CD8-positive, alpha-beta memory T cell (primary cell): ENCODE results near the gene MACROD1. TPM values are rescaled to one million over a fixed set of nuclear protein-coding genes. Genes with fewer than 3 reads are reported as not detected.

Source experiments
- CTCF ChIA-PET: fragments of 350-600 bp; sonication (Branson Sonifier 250); formaldehyde crosslinking; loops from one replicate; lab custom pipeline; 2021; ENCODE audit warnings: antibody characterized with exemption; lab: Charles Lee
- POLR2A ChIA-PET: fragments of 350-600 bp; sonication (Branson Sonifier 250); formaldehyde crosslinking; loops from one replicate; lab custom pipeline; 2021; ENCODE audit warnings: antibody characterized with exemption; lab: Charles Lee
- DNase-seq, 5 donors: peaks; one replicate each; pipeline versions ENCODE4 v3.0.0 to v3.0.0-alpha.2; 2020 to 2022; ENCODE audit warnings: mixed read lengths in 1 of 5
- H3K27ac ChIP-seq: one replicate; pipeline ENCODE4 v1.7.0; 2013; ENCODE audit warnings: low read depth, mild to moderate bottlenecking, low read length, moderate library complexity
- H3K27me3 ChIP-seq: 2 replicates; pipeline ENCODE4 v1.7.0; 2013; ENCODE audit warnings: low read length, mild to moderate bottlenecking; ENCODE audit not compliant: insufficient read depth, poor library complexity, severe bottlenecking
- H3K36me3 ChIP-seq: 2 replicates; pipeline ENCODE4 v1.7.0; 2013; ENCODE audit warnings: mild to moderate bottlenecking, low read length, moderate library complexity; ENCODE audit not compliant: insufficient read depth
- H3K4me1 ChIP-seq: 2 replicates; pipeline ENCODE4 v1.7.0; 2013; ENCODE audit warnings: mild to moderate bottlenecking, low read length, moderate library complexity; ENCODE audit not compliant: insufficient read depth
- H3K4me3 ChIP-seq: 2 replicates; pipeline ENCODE4 v1.7.0; 2013; ENCODE audit warnings: mild to moderate bottlenecking, low read length
- H3K9me3 ChIP-seq: 2 replicates; pipeline ENCODE4 v1.7.0; 2013; ENCODE audit warnings: mild to moderate bottlenecking, low read length
- H3K27ac Mint-ChIP-seq, 8 donors: one replicate each; pipeline ENCODE4 v1.8.0; 2020 to 2021; ENCODE audit warnings: mixed read lengths in 8 of 8, mild to moderate bottlenecking in 6 of 8, inconsistent platforms in 3 of 8, moderate library complexity in 3 of 8
- H3K27me3 Mint-ChIP-seq, 2 donors: one replicate each; pipeline ENCODE4 v1.8.0; 2020 to 2021; ENCODE audit warnings: mixed read lengths in 2 of 2, mild to moderate bottlenecking in 1 of 2, moderate library complexity in 1 of 2
- H3K36me3 Mint-ChIP-seq, 3 donors: one replicate each; pipeline ENCODE4 v1.8.0; 2020 to 2021; ENCODE audit warnings: mixed read lengths in 3 of 3, inconsistent platforms in 1 of 3, mild to moderate bottlenecking in 1 of 3
- H3K4me1 Mint-ChIP-seq, 3 donors: one replicate each; pipeline ENCODE4 v1.8.0; 2020 to 2021; ENCODE audit warnings: mixed read lengths in 3 of 3, inconsistent platforms in 1 of 3, mild to moderate bottlenecking in 1 of 3
- H3K4me3 Mint-ChIP-seq, 7 donors: one replicate each; pipeline ENCODE4 v1.8.0; 2020 to 2021; ENCODE audit warnings: mixed read lengths in 7 of 7, mild to moderate bottlenecking in 6 of 7, moderate library complexity in 4 of 7, inconsistent platforms in 2 of 7
- H3K9me3 Mint-ChIP-seq, 5 donors: one replicate each; pipeline ENCODE4 v1.8.0; 2020 to 2022; ENCODE audit warnings: mixed read lengths in 5 of 5, mild to moderate bottlenecking in 3 of 5, moderate library complexity in 2 of 5, inconsistent platforms in 1 of 5
- polyA plus RNA-seq: library from polyadenylated mRNA; unstranded; fragments of 300-500 nt; fragmentation: Illumina TruSeq; gene quantifications from one replicate; pipeline ENCODE4 v1.2.3, GENCODE V29; 2021
- total RNA-seq, 2 experiments: library from RNA; stranded (reverse); gene quantifications; one replicate each; pipeline ENCODE4 v1.2.3, GENCODE V29; 2021

The MACROD1 gene
- total and polyA plus RNA-seq, 3 experiments from 2014 or later: 9.2 to 25.5 (median 19.6) TPM

GRCh38 chr11:64207256-64208085 is 41.6 kb upstream of the MACROD1 start:
- H3K36me3 ChIP-seq: peaks cover 34% of the 10 kb centered on the region
- peaks cover 21 to 69% (median 37%) of the 10 kb centered on the region in 3 donors for H3K4me1 Mint-ChIP-seq

GRCh38 chr11:64206457-64207255 is 40.7 kb upstream of the MACROD1 start, which contains the start of gene FERMT3:
TSS of gene FERMT3 (plus strand) at chr11:64206721. CDS start at chr11:64207365, 644 bp downstream.
- POLR2A ChIA-PET: interaction anchor here (0.6 to 5.7 kb wide), 19 partner anchors 10 to 655 kb away, joined by 3 to 69 read pairs (median 5); partner anchors contain the start of genes BAD, DNAJC4, ESRRA and FKBP2
- DNase-seq: peak; percentile 56 to 81 (median 64)
- no peaks in the 10 kb centered on the region for H3K27me3 ChIP-seq
- Mint-ChIP-seq H3K4me1 (peaks cover 16 to 62% (median 32%) of the 10 kb centered on the region in 3 donors), H3K4me3 (peak within 1 kb of the TSS; percentile 87 to 97 (median 92)), H3K27ac (peak within 1 kb of the TSS; percentile 86 to 98 (median 94)), H3K9me3 (no peaks in the 10 kb centered on the region), H3K36me3 (peaks cover 9 to 66% (median 9%) of the 10 kb centered on the region in 3 donors), H3K27me3 (no peaks in the 10 kb centered on the region)
- peak within 1 kb of the TSS; percentile 98 for H3K4me3 ChIP-seq
- H3K36me3 ChIP-seq: peaks cover 33% of the 10 kb centered on the region
- H3K27ac ChIP-seq: peak within 1 kb of the TSS; percentile 95
- H3K4me1 ChIP-seq: peaks cover 39% of the 10 kb centered on the region
- CTCF ChIA-PET: interaction anchor here (0.9 to 10.4 kb wide), 26 partner anchors 8 to 446 kb away, joined by 3 to 281 read pairs (median 8); partner anchors contain the start of genes BAD, CATSPERZ, CCDC88B and DNAJC4
- H3K9me3 ChIP-seq: no peaks in the 10 kb centered on the region

More at GRCh38 chr11:64207256-64208085, 41.6 kb upstream of the MACROD1 start:
- ChIA-PET POLR2A (interaction anchor here (0.6 to 5.7 kb wide), 16 partner anchors 10 to 132 kb away, joined by 3 to 69 read pairs (median 8); partner anchors contain the start of genes BAD, CCDC88B, ESRRA and FKBP2), CTCF (interaction anchor here (0.8 to 10.4 kb wide), 17 partner anchors 15 to 124 kb away, joined by 3 to 281 read pairs (median 15); partner anchors contain the start of genes CATSPERZ, DNAJC4, ESRRA and FKBP2)
- Histone ChIP-seq H3K4me1 (peaks cover 39% of the 10 kb centered on the region), H3K27me3 (no peaks in the 10 kb centered on the region), H3K27ac (peak overlapping the region; percentile 95), H3K4me3 (peak overlapping the region; percentile 98), H3K9me3 (no peaks in the 10 kb centered on the region)
- peak; percentile 59 to 88 (median 70) for DNase-seq
- H3K27me3 Mint-ChIP-seq: no peaks in the 10 kb centered on the region
- H3K27ac Mint-ChIP-seq: peak overlapping the region; percentile 86 to 98 (median 94)
- no peaks in the 10 kb centered on the region for H3K9me3 Mint-ChIP-seq
- H3K36me3 Mint-ChIP-seq: peaks cover 5 to 67% (median 8%) of the 10 kb centered on the region in 3 donors
- peak overlapping the region; percentile 87 to 97 (median 92) for H3K4me3 Mint-ChIP-seq

DNA sequence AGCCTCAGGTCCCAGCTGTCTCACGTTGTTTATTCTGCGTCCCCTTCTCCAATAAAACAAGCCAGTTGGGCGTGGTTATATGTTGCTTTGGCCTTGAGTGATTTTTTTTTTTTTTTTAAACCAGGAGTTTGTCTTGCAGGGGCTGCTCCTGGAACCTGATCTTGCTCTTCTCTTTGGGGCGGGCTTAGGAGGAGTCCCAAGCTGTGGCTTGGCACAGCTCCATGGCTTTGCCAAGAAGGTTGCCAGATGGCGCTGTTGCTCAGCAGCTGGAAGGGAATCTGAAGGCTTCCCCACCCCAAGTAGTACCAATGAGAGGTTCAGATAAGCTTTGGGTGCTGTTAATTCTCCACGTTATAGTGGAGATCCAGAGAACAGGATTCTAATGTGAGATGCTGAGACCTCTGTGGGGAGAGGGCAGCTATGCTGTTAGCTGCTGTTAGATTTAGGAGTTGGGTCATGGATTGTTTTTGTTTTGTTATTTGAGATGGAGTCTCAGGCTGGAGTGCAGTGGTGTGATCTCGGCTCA is 38.6 kb upstream of the MACROD1 start:
- no peak overlapping the region for H3K27ac ChIP-seq
- peaks cover 16 to 55% (median 31%) of the 10 kb centered on the region in 3 donors for H3K4me1 Mint-ChIP-seq

GRCh38 chr11:64204080-64204440 is 38.1 kb upstream of the MACROD1 start:
- H3K27ac ChIP-seq: no peak overlapping the region
- POLR2A ChIA-PET: interaction anchor here (1.0 to 5.7 kb wide), 9 partner anchors 14 to 114 kb away, joined by 3 to 69 read pairs (median 19); partner anchors contain the start of genes DNAJC4, ESRRA, FKBP2 and NUDT22
- peak overlapping the region in 7 of 8 donors; percentile 72 to 99 (median 96) for H3K27ac Mint-ChIP-seq

More for the DNA sequence above, 38.6 kb upstream of the MACROD1 start:
- no peaks in the 10 kb centered on the region for H3K9me3 Mint-ChIP-seq
- ChIA-PET CTCF (interaction anchor here (0.6 to 10.4 kb wide), 42 partner anchors 8 to 1686 kb away, joined by 3 to 281 read pairs (median 5); partner anchors contain the start of genes BAD, CATSPERZ, CCDC85B and CCDC88B), POLR2A (interaction anchor here (0.7 to 5.7 kb wide), 13 partner anchors 14 to 1530 kb away, joined by 3 to 69 read pairs (median 9); partner anchors contain the start of genes DNAJC4, ESRRA, FKBP2 and NUDT22)
- H3K9me3 ChIP-seq: no peaks in the 10 kb centered on the region
- peak overlapping the region; percentile 61 to 98 (median 84) for H3K4me3 Mint-ChIP-seq
- no peaks in the 10 kb centered on the region for H3K27me3 Mint-ChIP-seq
- DNase-seq: peak; percentile 75 to 92 (median 79)
- peaks cover 12 to 69% (median 17%) of the 10 kb centered on the region in 3 donors for H3K36me3 Mint-ChIP-seq
- H3K27me3 ChIP-seq: no peaks in the 10 kb centered on the region
- H3K4me1 ChIP-seq: peaks cover 39% of the 10 kb centered on the region
- H3K4me3 ChIP-seq: no peak overlapping the region
- peaks cover 39% of the 10 kb centered on the region for H3K36me3 ChIP-seq
- peak overlapping the region; percentile 62 to 99 (median 95) for H3K27ac Mint-ChIP-seq

DNA sequence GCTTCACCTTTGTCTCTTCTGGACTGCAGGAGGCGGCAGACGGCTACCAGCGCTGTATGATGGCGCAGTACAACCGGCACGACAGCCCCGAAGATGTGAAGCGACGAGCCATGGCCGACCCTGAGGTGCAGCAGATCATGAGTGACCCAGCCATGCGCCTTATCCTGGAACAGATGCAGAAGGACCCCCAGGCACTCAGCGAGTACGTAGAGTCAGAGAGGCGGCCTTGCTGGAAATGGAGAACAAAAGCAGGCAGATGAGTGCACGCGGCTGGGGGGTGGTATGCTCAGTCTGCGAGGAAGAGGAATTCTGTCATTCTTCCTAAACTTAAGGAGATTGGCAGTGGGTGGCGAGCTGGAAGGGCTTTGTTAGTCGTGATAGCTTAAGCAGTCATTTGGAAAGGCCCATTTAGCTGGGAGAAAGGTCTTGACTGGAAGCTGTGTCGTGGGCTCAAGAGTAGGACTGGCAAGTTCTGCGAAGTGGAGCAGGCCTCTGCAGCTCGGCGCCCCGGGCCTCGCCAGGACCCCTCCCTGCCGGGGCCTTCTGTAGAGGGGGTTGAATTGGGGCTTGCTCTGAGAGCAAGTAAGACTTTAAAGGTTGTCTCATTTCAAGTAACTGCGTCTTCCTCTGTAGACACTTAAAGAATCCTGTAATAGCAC is 37.6 kb upstream of the MACROD1 start:
- POLR2A ChIA-PET: interaction anchor here (0.6 to 5.7 kb wide), 7 partner anchors 15 to 114 kb away, joined by 3 to 69 read pairs (median 35); partner anchors contain the start of genes FKBP2, NUDT22, PLCB3 and PRDX5

More at GRCh38 chr11:64204080-64204440, 38.1 kb upstream of the MACROD1 start:
- peaks cover 38% of the 10 kb centered on the region for H3K4me1 ChIP-seq
- no peak for DNase-seq
- H3K27me3 Mint-ChIP-seq: no peaks in the 10 kb centered on the region
- no peaks in the 10 kb centered on the region for H3K27me3 ChIP-seq
- H3K4me3 ChIP-seq: no peak overlapping the region
- peaks cover 16 to 50% (median 31%) of the 10 kb centered on the region in 3 donors for H3K4me1 Mint-ChIP-seq
- H3K36me3 Mint-ChIP-seq: peaks cover 12 to 66% (median 17%) of the 10 kb centered on the region in 3 donors
- H3K9me3 ChIP-seq: no peaks in the 10 kb centered on the region
- CTCF ChIA-PET: interaction anchor here (0.6 to 10.4 kb wide), 39 partner anchors 8 to 448 kb away, joined by 3 to 281 read pairs (median 6); partner anchors contain the start of genes BAD, CATSPERZ, DNAJC4 and ESRRA
- peak overlapping the region in 2 of 7 donors; percentile 32 to 48 for H3K4me3 Mint-ChIP-seq
- H3K36me3 ChIP-seq: peaks cover 38% of the 10 kb centered on the region
- H3K9me3 Mint-ChIP-seq: no peaks in the 10 kb centered on the region

DNA sequence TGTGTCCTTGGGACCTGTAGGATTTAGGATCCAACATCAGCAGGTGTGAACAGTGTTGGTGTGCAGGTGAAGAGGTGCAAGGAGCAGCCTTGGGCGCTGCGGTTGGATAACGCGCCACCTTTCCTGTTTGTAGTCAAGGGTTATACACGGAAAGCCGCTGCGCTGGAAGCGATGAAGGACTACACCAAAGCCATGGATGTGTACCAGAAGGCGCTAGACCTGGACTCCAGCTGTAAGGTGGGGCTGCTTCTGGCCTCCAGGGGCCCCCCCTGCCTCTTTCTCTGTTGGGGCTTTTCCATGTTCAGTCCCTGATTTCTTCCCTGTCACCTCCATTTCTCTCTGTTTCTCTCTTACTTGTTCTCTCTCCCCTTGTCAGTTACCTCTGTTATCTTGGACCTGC is 37.1 kb upstream of the MACROD1 start:
- Histone ChIP-seq H3K27me3 (no peaks in the 10 kb centered on the region), H3K4me1 (peaks cover 28% of the 10 kb centered on the region), H3K36me3 (peaks cover 39% of the 10 kb centered on the region), H3K9me3 (no peaks in the 10 kb centered on the region), H3K4me3 (no peak overlapping the region), H3K27ac (no peak overlapping the region)
- Mint-ChIP-seq H3K9me3 (no peaks in the 10 kb centered on the region), H3K4me3 (no peak overlapping the region), H3K27me3 (no peaks in the 10 kb centered on the region), H3K36me3 (peaks cover 12 to 72% (median 17%) of the 10 kb centered on the region in 3 donors), H3K4me1 (peaks cover 16 to 39% (median 25%) of the 10 kb centered on the region in 3 donors), H3K27ac (peak overlapping the region in 2 of 8 donors; percentile 12 to 92)
- no peak for DNase-seq
- ChIA-PET CTCF (interaction anchor here (1.7 to 10.4 kb wide), 5 partner anchors 19 to 129 kb away, joined by 5 to 281 read pairs (median 62); partner anchors contain the start of genes CATSPERZ, ESRRA, NUDT22 and PPP1R14B), POLR2A (interaction anchor here (0.6 to 5.7 kb wide), 2 partner anchors 17 to 49 kb away, joined by 3 to 53 read pairs; partner anchors contain the start of genes PLCB3 and STIP1)

More for the DNA sequence above, 37.6 kb upstream of the MACROD1 start:
- CTCF ChIA-PET: interaction anchor here (1.5 to 10.4 kb wide), 18 partner anchors 15 to 449 kb away, joined by 4 to 281 read pairs (median 9); partner anchors contain the start of genes CATSPERZ, DNAJC4, ESRRA and NUDT22
- H3K27me3 Mint-ChIP-seq: no peaks in the 10 kb centered on the region
- no peak for DNase-seq
- Histone ChIP-seq H3K27ac (no peak overlapping the region), H3K27me3 (no peaks in the 10 kb centered on the region), H3K4me1 (peaks cover 33% of the 10 kb centered on the region), H3K4me3 (no peak overlapping the region), H3K9me3 (no peaks in the 10 kb centered on the region), H3K36me3 (peaks cover 38% of the 10 kb centered on the region)
- peak overlapping the region in 2 of 7 donors; percentile 32 to 48 for H3K4me3 Mint-ChIP-seq
- peaks cover 12 to 68% (median 17%) of the 10 kb centered on the region in 3 donors for H3K36me3 Mint-ChIP-seq
- peak overlapping the region in 5 of 8 donors; percentile 12 to 92 (median 60) for H3K27ac Mint-ChIP-seq
- H3K9me3 Mint-ChIP-seq: no peaks in the 10 kb centered on the region
- peaks cover 16 to 45% (median 27%) of the 10 kb centered on the region in 3 donors for H3K4me1 Mint-ChIP-seq
